NT2/D1 (cell line): ENCODE data around the gene CACNA2D4.

Experiments used
- DNase-seq: peaks from one replicate; pipeline ENCODE4 v3.0.0-alpha.2; 2011; ENCODE audit warnings: low read depth, low spot score
- H3K27me3 ChIP-seq: 2 replicates; pipeline ENCODE4 v1.6.0; 2011; ENCODE audit warnings: mild to moderate bottlenecking; ENCODE audit not compliant: insufficient read length, insufficient read depth
- H3K36me3 ChIP-seq: 2 replicates; pipeline ENCODE4 v1.6.1; 2011; ENCODE audit warnings: mild to moderate bottlenecking, low read length, mixed read lengths; ENCODE audit not compliant: insufficient read depth, insufficient read length
- H3K4me1 ChIP-seq: 2 replicates; pipeline ENCODE4 v1.5.1; 2011; ENCODE audit not compliant: insufficient read depth, insufficient read length
- H3K4me3 ChIP-seq: 2 replicates; pipeline ENCODE4 v1.5.1; 2011; ENCODE audit warnings: low read depth; ENCODE audit not compliant: insufficient read length
- H3K9ac ChIP-seq: 2 replicates; pipeline ENCODE4 v1.6.0; 2011; ENCODE audit warnings: low read depth; ENCODE audit not compliant: insufficient read length
- H3K9me3 ChIP-seq: 2 replicates; pipeline ENCODE4 v1.5.1; 2011; ENCODE audit warnings: mild to moderate bottlenecking, low read length; ENCODE audit not compliant: insufficient read depth
- SUZ12 ChIP-seq: IDR thresholded peaks from 2 replicates; pipeline ENCODE4 v1.6.1; 2011; ENCODE audit not compliant: insufficient read length, insufficient read depth; ENCODE audit errors: extremely low read depth
- YY1 ChIP-seq: IDR thresholded peaks from 2 replicates; pipeline ENCODE4 v1.6.1; 2011; ENCODE audit not compliant: insufficient read length, insufficient read depth
- ZNF274 ChIP-seq: IDR thresholded peaks from 2 replicates; pipeline ENCODE4 v1.6.1; 2011; ENCODE audit warnings: mild to moderate bottlenecking, low read depth, low read length

Gene CACNA2D4

DNA sequence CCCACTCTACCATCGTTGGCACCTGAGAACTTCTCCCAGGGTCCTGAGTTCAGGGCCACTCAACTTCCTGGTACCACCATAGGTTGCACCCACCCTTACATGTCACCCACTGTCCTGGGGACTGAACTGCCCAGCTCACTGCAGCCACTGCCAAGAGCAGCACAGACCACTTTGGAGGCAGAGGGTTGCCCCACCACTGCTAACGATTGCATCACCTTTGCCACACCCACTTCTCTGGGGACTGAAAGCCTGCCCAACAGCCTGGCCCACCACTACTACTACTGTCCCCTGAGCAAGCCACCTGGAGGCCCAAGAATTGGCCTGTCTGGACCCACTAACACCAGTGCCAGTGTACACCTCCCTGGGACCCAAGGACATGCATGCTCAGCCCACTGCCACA lies 27.6 kb downstream of the CACNA2D4 start:
- DNase-seq: no peak
- Histone ChIP-seq H3K36me3 (no peaks in the 10 kb centered on the region), H3K4me1 (peaks cover 4% of the 10 kb centered on the region), H3K4me3 (no peak overlapping the region), H3K9ac (no peak overlapping the region), H3K27me3 (no peaks in the 10 kb centered on the region), H3K9me3 (peaks cover 16% of the 10 kb centered on the region; the same call in 1 of the 2 replicates)
- no peak for TF ChIP-seq ZNF274
- TF ChIP-seq YY1: no peak

DNA sequence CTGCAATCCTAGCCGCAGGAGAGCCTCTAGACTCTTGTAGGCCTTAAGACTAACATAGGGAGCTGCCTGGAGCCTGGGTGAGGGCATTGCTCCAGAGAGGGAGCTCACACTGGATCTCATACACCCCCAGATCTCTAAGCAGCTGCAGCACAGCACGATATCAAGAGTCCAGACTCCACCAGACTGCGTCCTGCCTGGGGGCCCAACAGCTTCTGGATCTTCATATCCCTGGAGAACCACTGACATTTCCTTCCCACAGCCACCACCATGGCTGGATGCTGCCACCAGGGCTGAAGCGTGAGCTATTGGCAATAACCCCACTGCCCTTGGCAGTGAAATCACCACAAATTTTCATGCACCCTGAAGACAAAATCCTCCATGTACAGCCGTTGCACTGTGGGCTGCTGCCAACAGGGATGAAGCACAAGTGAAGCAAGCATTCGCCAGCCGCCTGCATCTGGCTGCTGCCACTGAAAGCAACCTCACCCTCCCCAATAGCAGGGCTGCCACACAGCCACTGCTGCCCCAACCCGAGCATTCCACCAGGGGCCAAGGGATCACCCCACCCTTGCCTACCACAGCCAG lies 28.2 kb downstream of the CACNA2D4 start:
- TF ChIP-seq ZNF274 (no peak), SUZ12 (no peak), YY1 (no peak)
- H3K4me1 ChIP-seq: peaks cover 4% of the 10 kb centered on the region
- H3K4me3 ChIP-seq: no peak overlapping the region
- DNase-seq: no peak
- peaks cover 16% of the 10 kb centered on the region; the same call in 1 of the 2 replicates for H3K9me3 ChIP-seq
- H3K9ac ChIP-seq: no peak overlapping the region
- no peaks in the 10 kb centered on the region for H3K36me3 ChIP-seq
- H3K27me3 ChIP-seq: no peaks in the 10 kb centered on the region

DNA sequence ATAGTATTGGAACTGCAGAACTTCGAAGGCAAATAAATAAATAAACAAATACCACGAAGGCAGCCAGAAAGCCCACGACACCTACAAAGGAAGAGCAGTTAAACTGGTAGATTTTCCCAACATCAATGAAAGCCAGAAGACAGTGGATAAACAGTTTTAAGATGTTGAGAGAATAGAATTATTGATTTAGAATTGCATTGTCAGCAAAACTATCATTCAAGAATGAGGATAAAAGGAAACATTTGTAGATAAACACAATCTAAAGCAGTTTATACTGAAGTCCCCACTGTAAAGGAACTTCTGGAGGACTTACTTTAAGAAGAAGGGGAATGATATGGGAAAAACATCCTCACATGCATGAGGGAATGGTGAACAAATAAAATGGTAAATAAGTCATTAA lies 29.5 kb downstream of the CACNA2D4 start:
- Histone ChIP-seq H3K4me1 (peaks cover 4% of the 10 kb centered on the region), H3K9ac (no peak overlapping the region), H3K4me3 (no peak overlapping the region), H3K27me3 (no peaks in the 10 kb centered on the region), H3K36me3 (no peaks in the 10 kb centered on the region), H3K9me3 (peaks cover 16% of the 10 kb centered on the region; the same call in 1 of the 2 replicates)
- TF ChIP-seq YY1 (no peak), ZNF274 (no peak), SUZ12 (no peak)
- no peak for DNase-seq

DNA sequence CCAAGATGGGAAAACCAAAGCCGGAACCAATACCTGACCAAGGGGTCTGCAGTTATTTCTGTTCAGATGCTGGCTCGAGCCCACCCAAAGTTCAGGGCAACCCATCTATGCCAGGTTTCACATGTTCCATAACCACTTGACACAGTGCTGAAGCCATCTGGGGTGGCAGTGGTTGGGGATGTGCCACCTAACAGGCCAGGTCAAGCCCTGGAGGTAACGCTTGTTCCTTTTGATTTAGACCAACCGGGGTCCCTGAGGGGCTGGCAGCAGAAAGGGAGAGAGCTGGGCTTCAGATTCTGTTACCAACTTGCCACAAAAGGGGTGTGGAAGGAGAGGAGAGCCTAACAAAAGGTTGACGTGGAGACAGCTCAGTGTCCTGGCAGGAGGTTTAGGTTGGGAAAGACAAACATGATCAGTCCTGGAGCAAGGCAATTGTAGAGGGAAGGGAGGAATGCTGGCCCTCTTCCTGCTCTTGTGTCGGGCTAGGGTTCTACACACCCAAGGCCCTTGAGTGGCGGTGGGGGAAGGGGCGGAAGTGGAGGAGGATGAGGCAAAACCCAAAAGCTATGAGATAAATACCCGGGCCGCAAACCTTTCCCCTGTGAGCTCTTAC lies 31.9 kb downstream of the CACNA2D4 start:
- H3K36me3 ChIP-seq: no peaks in the 10 kb centered on the region
- TF ChIP-seq YY1 (no peak), SUZ12 (no peak), ZNF274 (no peak)

DNA sequence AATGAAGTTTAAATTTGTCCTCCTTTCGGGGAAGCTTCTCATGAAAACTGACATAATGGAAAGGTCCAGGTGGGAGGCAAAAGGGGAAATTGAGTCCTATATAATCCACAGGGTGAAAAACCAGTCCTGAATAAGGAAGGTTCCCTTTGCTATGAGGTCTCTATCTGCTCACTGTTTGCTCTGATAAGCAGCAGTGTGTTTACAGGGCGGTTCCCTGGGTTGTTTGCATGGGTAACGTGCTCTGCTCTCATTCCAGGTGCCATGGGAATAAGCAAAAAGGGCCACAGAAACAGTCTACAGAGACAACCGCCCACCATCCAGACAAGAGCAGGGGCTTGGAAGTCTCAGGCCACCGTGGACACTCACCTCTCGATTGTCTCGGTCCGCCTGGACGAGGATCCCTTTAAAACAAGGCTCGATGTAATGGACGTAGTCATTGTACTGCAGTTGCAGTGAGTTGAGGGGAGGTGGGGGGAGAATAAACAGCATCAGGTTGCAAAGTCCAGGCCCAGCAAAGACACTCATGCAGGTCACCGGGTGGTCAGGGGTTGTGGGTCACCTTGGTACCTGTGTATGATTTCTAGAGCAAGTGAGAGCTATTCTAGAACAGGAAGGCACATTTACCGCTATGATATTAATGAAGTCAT lies 32.7 kb downstream of the CACNA2D4 start:
- Histone ChIP-seq H3K4me1 (peaks cover 4% of the 10 kb centered on the region), H3K9ac (no peak overlapping the region), H3K4me3 (no peak overlapping the region), H3K9me3 (peaks cover 5% of the 10 kb centered on the region; the same call in 1 of the 2 replicates), H3K27me3 (no peaks in the 10 kb centered on the region), H3K36me3 (no peaks in the 10 kb centered on the region)
- TF ChIP-seq YY1 (no peak), ZNF274 (no peak), SUZ12 (no peak)
- DNase-seq: no peak

More for the DNA sequence above, 31.9 kb downstream of the CACNA2D4 start:
- peaks cover 12% of the 10 kb centered on the region; the same call in 1 of the 2 replicates for H3K9me3 ChIP-seq
- peak; percentile 52 for DNase-seq
- H3K4me3 ChIP-seq: no peak overlapping the region
- H3K4me1 ChIP-seq: peaks cover 4% of the 10 kb centered on the region
- H3K9ac ChIP-seq: no peak overlapping the region
- H3K27me3 ChIP-seq: no peaks in the 10 kb centered on the region

DNA sequence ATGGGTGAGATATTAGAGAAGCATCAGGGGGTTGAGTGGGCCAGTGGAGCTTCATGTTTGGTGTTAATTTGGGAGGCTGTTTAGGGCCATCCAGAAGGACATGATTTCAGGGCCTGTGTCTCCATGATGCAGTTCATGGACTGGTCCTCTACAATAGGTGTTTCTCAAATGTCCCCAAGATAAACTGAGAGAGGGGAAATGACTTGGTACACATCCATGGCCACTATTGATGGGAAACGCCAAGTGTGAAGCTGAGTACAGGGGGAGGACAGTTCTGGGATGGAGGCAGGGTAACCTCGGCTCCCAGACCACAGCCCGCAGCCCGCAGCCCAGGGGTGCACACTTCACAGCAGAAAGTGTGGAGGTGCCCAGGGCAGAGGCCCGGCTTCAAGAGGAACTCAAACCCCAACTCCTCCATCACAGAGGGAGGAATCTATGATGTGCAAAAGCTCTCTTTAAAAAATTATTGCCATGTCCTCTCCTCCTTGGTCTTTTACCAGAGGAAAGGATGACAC lies 33.3 kb downstream of the CACNA2D4 start:
- no peak overlapping the region for H3K9ac ChIP-seq
- H3K4me1 ChIP-seq: peaks cover 4% of the 10 kb centered on the region
- DNase-seq: no peak
- no peak for TF ChIP-seq ZNF274
- no peak for TF ChIP-seq YY1
- TF ChIP-seq SUZ12: no peak
- no peaks in the 10 kb centered on the region for H3K36me3 ChIP-seq
- H3K4me3 ChIP-seq: no peak overlapping the region
- no peaks in the 10 kb centered on the region for H3K27me3 ChIP-seq
- H3K9me3 ChIP-seq: no peaks in the 10 kb centered on the region

DNA sequence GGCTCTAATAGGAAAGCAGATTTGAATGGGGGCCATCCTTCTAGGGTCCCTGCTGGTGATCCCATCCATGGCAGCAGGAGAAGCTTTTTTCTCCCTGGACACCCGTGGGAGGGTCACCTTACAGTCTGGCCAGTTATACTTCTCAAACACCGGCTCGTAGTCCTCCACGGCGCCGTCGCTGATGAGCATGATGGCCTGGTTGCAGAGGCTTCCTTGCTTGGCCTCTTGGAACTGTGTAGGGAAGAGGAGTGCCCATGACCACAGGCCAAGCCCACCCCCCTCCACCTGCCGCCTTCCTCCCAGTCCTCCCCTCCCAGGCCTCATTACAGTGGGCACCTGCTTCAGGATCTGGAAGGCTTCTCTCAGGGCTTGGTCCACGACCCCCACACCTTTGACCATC lies 33.8 kb downstream of the CACNA2D4 start:
- H3K9me3 ChIP-seq: no peaks in the 10 kb centered on the region
- H3K27me3 ChIP-seq: no peaks in the 10 kb centered on the region
- H3K4me3 ChIP-seq: no peak overlapping the region
- H3K4me1 ChIP-seq: peaks cover 4% of the 10 kb centered on the region
- TF ChIP-seq YY1: no peak
- H3K36me3 ChIP-seq: no peaks in the 10 kb centered on the region
- no peak overlapping the region for H3K9ac ChIP-seq
- DNase-seq: no peak
